A549 treated with CpdA at 1 μM for 4 hours (cell line): ENCODE results near the gene GRAMD1B. TPM values are rescaled to one million over a fixed set of nuclear protein-coding genes. Genes with fewer than 3 reads are reported as not detected.

ENCODE experiments used
- total RNA-seq: library from RNA; stranded (reverse); fragments of 200-300 nt; extraction: Qiagen RNA extraction; gene quantifications from 5 replicates; pipeline ENCODE4 v1.2.3, GENCODE V29; 2022; ENCODE audit warnings: low read depth

GRAMD1B gene
- total RNA-seq = 31.6 to 48.8 TPM (median 46.6 TPM) in 5 replicates

DNA sequence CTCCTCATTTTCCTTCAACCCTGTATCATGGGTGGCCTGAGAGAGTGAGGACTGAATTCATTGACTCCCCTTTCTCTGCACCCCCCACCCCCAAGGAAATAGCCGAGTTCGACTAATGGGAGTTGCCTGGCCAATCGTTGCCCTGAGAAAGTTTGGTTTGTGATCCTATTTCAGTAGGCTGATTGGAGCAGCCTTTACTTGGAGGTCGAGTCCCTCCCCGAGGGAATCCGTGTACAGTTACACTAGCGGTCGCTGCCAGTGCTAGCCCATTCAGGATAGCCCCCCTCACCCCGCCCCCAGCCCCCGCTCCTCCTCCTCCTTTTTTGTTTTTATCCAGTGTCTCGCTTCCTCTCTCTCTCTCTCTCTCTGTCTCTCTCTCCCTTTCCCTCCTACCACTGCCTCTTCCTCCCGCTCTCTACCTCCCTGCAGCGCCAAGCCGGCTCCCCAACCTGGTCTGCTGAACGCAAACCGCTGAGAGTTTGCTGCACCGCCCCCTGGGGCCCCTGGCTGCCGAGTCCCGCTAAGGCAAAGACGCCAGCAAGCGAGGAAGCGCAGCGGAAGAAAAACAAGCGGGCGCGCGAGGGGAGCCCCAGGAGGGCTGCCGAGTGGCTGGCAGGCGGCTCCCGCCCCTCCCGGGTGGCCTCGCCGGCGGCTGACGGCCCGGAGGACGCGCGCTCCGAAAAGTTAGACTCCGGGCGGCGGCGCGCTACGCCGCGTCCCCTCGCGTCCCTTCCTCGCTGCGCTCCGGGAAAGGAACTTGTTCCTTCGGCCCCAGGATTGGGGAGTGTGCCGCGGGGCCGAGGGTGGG is at the start of gene GRAMD1B:
Gene GRAMD1B (plus strand): TSS at position 357 of the 808 bp plus-strand sequence. CDS start 524 bp downstream, outside the sequence.

DNA sequence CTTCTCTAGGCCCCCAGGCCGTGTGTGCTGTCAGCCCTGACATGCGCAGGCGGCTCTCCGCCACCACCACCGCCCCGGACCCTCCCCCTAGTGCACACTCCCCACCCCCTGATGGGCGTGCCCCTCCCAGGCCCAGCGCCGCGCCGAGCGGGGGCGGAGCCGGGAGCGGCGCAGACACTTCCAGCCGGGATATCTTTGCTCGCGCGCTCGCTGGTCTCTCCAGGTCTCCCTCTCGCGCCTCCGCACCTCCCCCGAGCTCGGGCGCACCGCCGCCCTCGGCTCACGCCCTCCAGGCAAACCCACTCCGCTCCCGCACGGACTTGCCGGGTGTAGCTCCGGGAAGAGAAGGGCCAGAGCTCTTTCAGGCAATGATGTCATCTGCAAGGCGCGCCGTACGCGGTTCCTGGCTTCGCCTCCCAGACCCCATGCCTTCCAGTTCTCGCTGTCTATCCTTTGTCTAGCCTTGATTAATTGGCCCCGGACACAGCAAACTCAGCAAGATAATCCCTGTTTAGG is 224.6 kb downstream of the GRAMD1B start, which contains the start of gene SCN3B:
Gene SCN3B (minus strand): TSS at position 59 of the 516 bp plus-strand sequence. CDS start 823 bp downstream, outside the sequence.

Other genes with a start within 250 kb of the GRAMD1B start
- 22.8 to 35.9 TPM (median 31.0 TPM) in 5 replicates for gene CLMP, start 235.0 kb upstream of the GRAMD1B start, total RNA-seq
- gene SCN3B, start 224.4 kb downstream of the GRAMD1B start, total RNA-seq = 0.14 to 0.23 TPM (median 0.15 TPM) in 5 replicates